NCI-H2029 treated with DMSO at 0.1 percent for 48 hours (cell line): Measurements from ENCODE around the gene USP8.

ENCODE experiments used
- DNase-seq: peaks from one replicate; lab custom pipeline; 2025; lab: John Stamatoyannopoulos, UW

USP8 gene

DNA sequence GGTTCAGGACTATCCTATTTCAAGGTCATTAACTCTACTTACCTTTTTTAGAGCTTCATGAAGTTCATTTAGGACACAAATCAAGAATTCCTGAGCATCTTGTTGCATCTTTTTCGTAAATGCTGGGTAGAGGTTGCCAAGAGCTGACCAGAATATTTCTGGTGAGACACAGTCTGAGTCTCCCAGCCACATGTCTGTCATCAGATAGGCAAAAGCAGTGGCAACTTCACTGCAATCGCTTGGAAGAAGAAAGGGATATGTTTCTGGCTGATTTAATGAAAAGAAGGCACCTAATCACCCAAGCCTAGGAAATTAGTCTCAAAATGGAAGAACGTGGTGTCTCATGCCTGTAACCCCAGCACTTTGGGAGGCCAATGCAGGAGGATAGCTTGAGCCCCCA is 119.4 kb downstream of the USP8 start:
- no peak for DNase-seq

DNA sequence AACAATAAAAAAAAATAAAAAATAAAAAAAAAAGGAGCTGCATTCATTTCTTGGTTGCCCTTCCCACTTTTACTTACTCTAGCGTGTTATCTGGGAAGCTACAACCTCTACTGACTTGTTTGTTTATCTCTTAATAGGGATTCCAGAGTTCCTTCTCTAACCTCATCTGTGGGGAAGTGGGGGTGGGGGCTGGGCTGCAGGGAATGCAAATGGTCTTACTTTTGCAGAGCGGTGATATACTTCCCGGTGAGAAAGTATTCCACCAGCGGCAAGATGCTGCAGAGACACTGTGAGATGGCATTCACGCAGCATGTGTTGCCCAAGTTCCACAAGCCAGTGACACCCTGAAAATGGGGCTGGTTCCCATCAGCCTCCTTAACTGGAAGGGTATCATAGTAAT is 120.2 kb downstream of the USP8 start:
- DNase-seq: no peak

DNA sequence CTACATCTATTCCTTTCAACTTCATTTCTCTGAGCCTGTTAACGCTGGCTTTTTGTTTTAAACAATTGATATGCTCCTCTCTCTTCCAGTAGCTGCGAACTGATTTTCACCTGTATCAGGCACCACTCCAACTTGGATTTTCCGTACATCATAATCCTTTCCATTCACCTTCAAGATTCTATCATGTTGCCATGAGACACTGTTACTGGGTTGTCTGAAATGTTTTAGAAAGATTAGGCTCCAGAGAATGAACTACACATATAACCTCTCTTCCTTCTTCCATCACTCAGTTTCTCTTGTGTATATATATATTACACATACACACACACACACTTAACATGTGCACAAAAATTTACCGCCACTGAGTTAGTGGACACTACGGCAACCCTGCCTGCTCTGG is 122.4 kb downstream of the USP8 start, which contains the start of gene USP50:
USP50 (minus strand) TSS at position 101 of the 400 bp plus-strand sequence. CDS start 141 bp downstream, outside the sequence.
- no peak for DNase-seq

GRCh38 chr15:50549326-50549725 is 125.1 kb downstream of the USP8 start:
- no peak for DNase-seq

DNA sequence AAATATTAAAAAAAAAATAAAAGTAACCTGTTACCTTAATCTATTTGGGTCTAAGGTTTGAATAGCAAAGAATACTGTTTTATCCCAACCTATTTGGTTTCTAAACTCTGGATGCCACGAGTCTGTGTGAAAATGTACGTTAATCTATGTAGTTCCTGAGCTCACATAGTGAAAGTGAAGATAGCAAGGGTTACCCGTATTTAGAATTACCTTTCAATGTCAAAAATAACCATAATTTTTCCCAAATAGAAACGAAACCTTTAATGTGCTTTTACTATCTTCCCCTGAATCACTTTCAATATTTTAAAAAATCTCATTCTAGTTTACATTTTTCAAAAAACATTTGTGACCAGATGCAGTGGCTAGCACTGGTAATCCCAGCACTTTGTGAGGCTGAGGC is 128.0 kb downstream of the USP8 start:
- no peak for DNase-seq

DNA sequence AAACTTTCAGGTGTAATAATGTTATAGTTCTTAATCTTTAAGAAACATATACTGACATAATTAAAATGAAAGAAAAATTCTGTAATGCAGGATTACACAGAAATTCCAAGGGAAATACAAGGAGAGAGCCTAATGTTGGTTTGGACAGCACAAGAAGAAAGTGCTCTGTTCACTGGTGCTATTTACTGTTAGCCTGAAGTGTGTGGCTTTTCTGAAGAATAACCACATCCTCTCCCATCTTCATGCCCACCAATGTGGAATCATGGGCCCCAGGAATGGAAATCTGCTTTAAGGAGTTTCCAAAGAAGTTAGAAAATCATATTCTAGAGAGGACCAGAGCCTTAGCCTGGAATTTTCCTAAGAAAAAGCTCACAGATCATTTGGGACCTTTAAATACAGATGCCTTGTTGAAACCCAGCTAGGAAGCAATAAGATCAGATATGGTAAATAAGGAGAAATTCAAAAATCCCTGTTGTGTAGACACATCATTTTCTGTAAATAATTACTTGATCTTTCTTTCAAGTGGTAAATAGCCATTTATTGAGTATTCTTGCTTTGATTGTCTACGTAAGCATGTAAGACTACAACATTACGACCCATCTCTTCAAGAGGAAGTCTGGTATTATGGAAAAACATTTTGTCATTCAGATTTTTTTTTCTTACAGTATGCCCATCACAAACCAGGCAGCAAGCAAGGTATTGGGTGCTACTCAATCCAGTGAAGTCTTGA is 132.6 kb downstream of the USP8 start:
- no peak for DNase-seq

DNA sequence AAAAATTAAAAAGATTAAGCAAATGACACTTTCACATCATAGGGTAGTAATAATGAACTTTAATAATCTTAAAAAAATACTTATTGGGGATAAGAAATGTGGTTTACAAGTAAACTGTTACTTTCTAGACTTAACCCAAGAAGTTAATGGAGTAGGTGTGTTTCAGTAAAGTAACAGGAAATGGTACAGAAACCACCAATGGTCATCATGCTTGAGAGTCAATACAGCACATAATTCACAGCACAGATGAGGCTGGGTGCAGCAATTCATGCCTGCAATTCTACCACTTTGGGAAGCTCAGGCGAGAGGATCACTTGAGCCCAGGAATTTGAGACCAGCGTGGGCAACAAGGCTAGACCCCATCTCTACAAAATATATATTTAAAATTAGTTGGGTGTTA is 133.8 kb downstream of the USP8 start:
- no peak for DNase-seq

GRCh38 chr15:50562735-50563640 is 138.8 kb downstream of the USP8 start:
- no peak for DNase-seq

GRCh38 chr15:50563756-50564155 is 139.6 kb downstream of the USP8 start:
- no peak for DNase-seq
